Superior temporal gyrus (tissue), 1 donor: ENCODE data around the gene RAB3GAP1.
A peak's percentile ranks its signal among the peaks of the same experiment; 100 is the strongest.
"Not testable (repeated sequence)": the region's sequence is repeated elsewhere in the genome, so short reads cannot be mapped to it uniquely, and the experiment has no call there.

Source experiments
- DNase-seq: peaks from one replicate; pipeline ENCODE4 v3.0.0-alpha.2; 2016; ENCODE audit errors: extremely low spot score

The RAB3GAP1 gene

DNA sequence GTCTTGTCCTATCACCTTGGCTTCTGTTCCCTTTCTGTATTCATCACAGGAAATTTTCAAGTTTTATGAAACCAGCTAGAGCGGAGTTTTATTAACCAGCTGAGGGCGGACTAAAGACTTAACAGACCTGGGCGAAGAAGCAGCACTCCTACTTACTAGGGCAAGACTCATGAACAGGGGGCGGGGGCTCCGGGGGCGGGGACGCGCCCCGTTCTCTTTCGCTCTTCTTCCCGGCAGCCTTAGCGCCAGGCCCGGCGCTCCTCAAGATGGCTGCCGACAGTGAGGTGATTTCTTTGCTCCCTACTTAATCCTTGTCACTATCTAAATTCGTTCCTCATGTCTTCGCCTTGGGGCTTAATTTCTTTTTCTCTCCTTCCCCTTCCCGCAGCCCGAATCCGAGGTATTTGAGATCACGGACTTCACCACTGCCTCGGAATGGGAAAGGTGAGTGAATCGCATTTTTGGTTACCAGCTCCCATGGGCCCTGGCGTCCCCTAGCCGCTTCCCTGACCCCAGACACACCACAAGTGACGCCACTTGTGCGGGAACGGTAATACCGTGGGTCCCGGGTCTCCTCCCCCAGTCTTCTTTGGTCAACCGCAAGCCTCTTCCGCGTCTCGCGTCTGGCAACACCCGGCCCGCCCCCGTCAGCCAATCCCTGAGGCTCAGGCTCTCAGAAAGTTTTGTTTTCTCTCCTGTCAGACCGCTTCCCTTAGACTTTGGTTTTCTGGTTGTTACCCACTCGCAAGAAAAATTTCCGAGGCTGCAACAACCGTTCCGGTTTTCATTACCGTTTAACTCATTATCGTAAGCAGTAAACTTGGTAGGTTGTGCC lies at the start of gene RAB3GAP1:
TSS of gene RAB3GAP1 (plus strand) at position 251 of the 835 bp plus-strand sequence. CDS start at position 267, 16 bp downstream.
- peak; percentile 84 for DNase-seq

DNA sequence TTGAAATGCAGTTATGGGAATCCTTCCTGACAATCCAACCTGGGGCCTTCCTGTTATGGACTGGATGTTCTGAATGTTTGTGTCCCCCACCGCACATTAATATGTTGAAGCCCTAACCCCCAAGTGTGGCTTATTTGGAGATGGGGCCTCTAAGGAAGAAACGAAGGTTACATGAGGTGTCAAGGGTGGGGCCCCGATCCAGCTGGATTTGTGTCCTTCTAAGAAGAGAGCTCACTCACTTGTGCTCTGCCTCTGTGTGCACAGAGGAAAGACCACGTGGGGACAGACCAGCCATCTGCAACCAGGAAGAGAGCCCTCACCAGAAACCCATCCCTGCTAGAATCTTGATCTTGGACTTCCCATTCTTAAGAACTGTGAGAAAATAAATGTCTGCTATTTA lies 49.3 kb upstream of the RAB3GAP1 start:
- DNase-seq, result no peak

DNA sequence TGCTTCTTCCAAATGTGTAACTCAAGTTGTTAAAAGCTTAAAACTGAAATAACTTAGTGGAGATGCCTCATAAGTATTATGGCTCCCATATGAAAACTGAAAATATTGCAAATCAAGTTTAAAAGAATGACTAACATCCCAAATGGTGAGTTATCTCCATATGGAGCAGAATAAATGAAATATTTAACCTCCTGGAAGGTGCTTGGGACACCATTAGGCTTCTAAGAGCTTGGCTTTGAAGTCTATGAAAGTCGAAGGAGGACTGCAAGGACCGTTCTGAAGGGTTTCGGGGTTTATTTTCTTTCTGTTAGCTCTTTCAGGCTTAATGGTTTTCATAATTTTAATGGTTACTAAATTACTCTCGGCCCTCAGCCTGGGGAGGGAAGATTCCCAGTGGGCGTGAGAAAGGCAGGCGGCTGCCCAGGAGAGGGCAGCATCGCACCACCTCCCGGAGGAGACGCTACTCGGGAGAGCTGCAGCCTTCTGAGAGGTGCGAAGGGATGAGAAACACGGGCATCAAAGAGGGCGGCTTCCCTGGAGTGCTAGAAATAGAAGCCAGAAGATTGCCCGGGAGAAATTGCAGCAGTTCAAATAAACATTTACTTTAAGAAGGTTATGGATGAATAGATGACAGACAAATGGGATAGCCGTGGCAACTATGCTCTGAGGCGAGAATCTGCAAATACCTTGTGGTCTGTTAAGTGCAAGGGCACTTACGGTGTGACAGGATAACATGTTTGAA lies 47.9 kb upstream of the RAB3GAP1 start:
- peak; percentile 89 for DNase-seq

- DNase-seq, result no peak
Measured at GRCh38 chr2:135005753-135006152, 46.3 kb upstream of the RAB3GAP1 start.

DNA sequence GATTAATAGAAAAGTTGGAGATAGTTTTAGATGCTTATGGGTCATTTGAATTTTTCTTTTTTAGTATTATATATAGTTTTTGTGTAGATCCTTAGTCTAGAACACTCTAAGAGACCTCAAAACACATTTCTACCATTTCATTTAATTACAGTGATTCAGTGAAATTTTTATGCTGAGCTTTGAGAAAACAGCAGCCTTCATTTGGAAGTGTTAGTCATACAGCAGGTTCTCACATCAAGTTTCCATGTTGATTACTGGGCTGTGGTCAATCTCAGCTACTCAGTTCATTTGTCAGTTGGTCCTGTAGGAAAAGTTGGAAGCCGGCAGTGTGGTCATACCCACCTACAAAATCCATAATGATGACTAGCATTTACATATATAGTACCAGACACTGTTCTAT lies 42.8 kb upstream of the RAB3GAP1 start:
- DNase-seq, result no peak

- no peak for DNase-seq
Measured at GRCh38 chr2:135010200-135010942, 41.7 kb upstream of the RAB3GAP1 start.

DNA sequence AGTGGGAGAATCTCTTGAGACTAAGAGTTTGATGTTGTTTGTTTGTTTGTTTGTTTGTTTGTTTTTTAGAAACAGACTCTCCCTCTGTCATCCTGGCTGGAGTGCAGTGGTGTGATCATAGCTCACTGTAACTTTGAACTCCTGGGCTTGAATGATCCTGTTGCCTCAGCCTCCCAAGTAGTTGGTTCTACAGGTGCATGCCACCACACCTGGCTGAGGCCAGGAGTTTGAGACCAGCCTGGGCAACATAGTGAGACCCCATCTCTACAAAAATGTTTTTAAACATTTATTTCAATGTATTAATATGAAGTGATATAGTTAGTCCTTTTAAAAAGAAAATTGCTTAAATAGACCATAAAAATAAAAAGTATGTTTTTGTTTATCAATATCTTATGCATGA lies 40.5 kb upstream of the RAB3GAP1 start:
- DNase-seq, result no peak

- DNase-seq, result no peak
Measured at GRCh38 chr2:135021618-135022017, 30.5 kb upstream of the RAB3GAP1 start.

DNA sequence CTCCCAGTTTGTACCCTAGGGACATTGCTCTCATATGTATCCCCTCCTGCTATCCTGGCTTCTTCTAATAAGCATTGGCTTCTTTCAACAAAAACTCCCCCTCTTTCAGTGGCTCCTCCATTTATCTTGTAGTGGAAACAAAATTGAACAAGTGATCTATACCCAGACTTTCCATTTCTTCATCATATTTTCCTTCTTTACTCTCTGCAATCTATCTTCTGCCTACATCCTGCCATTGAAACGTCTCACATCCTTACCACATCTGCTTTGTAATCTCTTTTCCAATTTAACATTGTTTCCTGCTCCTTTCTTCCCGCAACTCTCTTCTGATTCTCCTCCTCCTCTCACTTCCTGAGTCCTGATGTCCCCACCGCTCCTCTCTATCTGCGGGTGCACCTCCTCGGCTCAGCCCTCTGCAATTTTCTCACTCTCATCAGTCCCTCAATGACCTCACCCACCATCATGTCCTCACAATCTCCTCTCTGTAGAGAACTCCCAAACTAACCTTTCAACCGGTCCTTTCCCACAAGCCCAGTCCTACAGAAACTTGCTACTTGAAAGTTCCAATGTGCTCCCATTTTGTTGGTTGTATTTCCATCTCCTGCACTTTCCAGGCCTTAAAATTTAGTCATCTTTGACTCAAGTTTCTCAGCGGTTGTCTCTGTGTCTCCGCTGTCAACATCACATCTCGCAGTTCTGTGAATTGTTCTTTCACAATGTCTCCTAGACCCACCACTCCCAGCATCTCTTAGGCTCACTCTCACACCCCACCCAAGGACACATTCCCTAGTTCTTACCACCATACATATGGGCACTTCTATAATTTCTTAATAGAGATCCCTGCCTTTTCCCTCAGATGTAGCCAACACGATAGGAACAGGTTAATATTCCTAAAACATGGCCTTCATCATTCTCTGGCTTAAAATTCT lies 28.9 kb upstream of the RAB3GAP1 start:
- no peak for DNase-seq

DNA sequence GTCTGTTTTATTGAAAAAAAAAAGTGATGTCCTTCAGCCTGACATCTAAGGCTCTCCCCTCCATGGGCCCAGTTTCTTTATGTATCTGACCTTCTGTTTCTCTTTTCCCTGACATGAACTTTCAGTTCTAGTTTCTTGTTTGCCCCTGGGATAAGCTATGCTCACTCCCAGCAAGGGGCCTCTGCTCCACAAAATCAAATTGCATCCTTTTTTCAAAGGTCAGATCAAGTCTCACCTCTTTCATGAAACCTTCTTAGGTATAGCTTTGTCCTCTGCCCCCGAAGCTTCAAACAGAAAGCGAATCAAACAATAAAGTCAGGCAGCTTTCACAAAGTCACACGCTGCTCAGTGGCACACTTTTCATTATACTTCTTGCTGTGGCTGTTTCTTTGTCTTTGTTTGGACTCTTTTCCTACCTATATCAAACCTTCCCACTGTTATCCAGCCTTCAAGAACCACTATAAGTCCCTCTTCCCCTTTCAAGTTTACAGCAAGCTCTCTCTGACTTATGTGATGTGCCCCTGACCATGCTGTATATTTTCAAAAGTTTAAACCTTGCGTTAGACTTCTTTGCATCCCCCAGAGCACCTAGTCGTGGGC lies 28.1 kb upstream of the RAB3GAP1 start:
- DNase-seq, result no peak

- no peak for DNase-seq
Measured at GRCh38 chr2:135029481-135030134, 22.5 kb upstream of the RAB3GAP1 start.

GRCh38 chr2:135030826-135031225 lies 21.3 kb upstream of the RAB3GAP1 start:
- DNase-seq, result no peak

DNA sequence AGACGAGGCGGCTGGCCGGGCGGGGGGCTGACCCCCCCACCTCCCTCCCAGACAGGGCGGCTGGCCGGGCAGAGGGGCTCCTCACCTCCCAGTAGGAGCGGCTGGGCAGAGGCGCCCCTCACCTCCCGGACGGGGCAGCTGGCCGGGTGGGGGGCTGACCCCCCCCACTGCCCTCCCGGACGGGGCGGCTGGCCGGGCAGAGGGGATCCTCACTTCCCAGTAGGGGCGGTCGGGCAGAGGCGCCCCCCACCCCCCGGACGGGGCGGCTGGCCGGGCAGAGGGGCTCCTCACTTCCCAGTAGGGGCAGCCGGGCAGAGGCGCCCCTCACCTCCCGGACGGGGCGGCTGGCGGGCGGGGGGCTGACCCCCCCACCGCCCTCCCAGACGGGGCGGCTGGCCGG lies 18.9 kb upstream of the RAB3GAP1 start:
- DNase-seq, result not testable (repeated sequence)

- no peak for DNase-seq
Measured at GRCh38 chr2:135037831-135038230, 14.3 kb upstream of the RAB3GAP1 start.

DNA sequence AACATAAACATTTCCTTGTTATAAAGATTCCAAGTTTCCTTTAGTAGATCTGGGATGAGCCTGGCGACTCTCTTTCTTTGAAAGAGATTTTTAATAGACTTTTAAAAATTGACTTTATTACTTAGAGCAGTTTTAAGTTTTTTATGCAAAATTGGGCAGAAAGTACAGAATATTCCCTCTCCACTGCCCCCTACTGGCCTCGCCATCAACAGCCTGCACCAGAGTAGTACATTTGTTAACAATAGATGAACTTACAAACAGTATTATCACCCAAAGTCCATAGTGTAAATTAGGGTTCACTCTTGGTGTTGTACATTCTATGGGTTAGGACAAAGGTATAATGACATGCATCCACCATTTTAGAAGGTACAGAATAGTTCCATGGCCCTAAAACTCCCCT lies 8.7 kb upstream of the RAB3GAP1 start:
- DNase-seq, result no peak

GRCh38 chr2:135047300-135047699 lies 4.8 kb upstream of the RAB3GAP1 start, which contains the start of gene MAP3K19:
TSS of gene MAP3K19 (minus strand) at chr2:135047447. CDS start at chr2:135024647, 22,800 bp downstream.
- peak; percentile 20 for DNase-seq

GRCh38 chr2:135048122-135048521 lies 4.0 kb upstream of the RAB3GAP1 start:
- DNase-seq, result no peak

DNA sequence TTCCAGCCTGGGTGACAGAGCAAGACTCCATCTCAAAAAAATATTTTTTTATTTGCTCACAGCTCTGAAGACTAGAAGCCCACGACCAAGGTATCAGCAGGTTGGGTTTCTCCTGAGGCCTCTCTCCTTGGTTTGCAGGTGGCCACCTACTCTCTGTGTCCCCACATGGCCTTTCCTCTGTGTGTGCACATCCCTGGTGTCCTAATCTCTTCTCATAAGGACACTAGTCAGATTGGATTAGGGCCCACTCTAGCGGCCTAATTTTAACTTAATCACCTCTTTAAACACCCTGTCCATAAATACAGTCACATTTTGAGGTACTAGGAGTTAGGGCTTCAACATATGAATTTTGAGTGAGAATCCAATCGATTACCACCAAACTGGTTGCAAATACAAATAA lies 2.0 kb upstream of the RAB3GAP1 start:
- no peak for DNase-seq

DNA sequence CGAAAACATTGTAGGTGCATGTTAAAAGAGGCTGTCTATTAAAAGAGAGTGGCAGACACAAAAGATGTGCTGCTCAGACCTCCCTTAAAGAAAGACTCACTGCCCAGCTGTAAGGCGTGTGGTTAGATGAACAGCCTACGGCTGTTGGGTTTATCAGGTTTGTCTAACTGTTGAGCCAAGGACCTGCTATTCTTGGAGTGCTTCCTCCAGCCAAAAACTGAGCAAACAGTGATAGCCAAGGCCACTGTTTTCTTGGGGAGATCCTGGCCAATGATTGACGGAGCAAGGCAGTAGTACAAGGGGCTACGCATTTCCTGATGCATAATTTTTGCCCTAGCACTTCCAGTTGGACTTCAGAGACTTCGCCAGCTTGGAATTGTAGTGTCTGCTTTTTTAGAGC lies 1.4 kb upstream of the RAB3GAP1 start:
- no peak for DNase-seq

GRCh38 chr2:135052997-135053474 lies 944 bp downstream of the RAB3GAP1 start:
- no peak for DNase-seq
